Measurements from ENCODE around the gene ACOT8. TPM values are rescaled to one million over a fixed set of nuclear protein-coding genes. Genes with fewer than 3 reads are reported as not detected.
"Not testable (repeated sequence)": the region's sequence is repeated elsewhere in the genome, so short reads cannot be mapped to it uniquely, and the experiment has no call there.

ACOT8 gene
- total RNA-seq, 1 experiment from 2014 or later = 117 TPM

DNA sequence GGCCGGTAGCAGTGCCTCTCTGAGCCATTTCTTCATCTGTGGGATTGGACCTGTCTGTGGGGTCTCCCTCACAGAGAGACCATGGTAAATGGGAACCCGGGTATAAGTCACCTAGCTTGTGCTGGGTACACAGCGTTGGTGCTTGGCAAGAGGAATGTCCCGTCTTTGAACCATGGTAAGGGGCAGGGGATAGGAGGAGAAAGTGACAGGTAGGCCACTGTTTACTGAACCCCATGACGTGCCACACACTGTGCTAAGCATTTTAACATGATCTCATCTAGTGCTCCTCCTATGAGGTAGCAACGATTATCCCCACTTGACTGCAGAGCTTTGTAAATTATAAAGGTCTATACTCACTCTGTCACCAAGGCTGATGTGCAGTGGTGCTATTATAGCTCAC lies 29.5 kb downstream of the ACOT8 start:
- DNase-seq (ENCODE audit: low read depth) = no peak

- DNase-seq (ENCODE audit: low read depth) = no peak
Measured at GRCh38 chr20:45827030-45827652, 30.1 kb downstream of the ACOT8 start, which contains the start of gene TNNC2. TNNC2 (minus strand) TSS chr20:45827312; CDS start chr20:45827248, 64 bp downstream.

DNA sequence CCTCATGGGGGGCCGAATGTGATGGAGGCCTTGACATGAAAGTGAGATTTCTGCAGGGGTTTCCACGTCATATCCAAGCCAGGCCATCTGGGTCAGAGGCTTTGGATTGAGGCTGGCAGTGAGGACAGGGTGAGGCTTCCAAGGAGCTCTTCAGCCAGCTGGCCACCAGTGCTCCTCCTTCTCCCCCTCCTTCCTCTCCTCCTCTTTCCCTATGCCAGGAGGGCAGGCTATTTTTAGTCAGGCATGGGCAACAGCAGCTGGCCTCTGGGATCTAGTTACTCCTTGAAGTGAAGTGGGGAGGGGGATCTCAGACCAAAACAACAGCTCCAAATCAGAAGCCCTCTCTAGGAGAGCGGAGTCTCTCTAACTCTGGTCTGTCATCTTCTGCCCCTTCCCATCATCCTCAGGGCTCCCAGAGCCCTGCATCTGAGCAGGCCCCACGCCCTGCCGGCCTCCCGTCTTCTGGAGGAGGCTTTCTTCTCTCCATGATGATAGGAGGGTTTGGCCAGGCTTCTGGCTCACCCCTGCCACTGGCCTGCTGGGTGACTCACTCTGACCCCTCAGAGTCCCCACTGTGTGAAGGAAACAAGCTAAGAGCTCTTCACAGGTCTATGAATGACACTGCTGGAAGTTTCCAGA lies 30.7 kb downstream of the ACOT8 start:
- DNase-seq (ENCODE audit: low read depth) = peak; percentile 48

GRCh38 chr20:45823949-45824835 lies 33.0 kb downstream of the ACOT8 start:
- DNase-seq (ENCODE audit: low read depth) = no peak

DNA sequence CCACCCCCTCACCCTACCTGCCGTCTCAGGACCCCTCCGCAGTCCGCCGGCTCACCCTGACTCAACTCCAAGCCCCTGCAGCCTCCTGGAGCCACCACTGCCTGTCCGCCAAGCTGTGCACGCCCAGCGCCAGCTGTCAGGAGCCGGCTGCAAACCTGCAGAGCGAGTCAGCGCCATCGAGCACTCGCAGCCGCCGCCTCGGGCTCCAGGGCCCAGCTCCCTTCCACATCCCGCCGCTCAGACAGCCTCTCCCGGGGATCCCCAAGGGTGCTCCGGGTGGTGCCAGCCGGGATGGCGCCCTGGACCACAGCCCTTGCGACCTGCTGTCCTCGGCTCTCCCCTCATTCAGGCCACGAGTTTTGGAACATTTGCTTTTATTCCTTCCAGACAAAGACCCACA lies 34.3 kb downstream of the ACOT8 start:
- peak; percentile 69 for DNase-seq (ENCODE audit: low read depth)

GRCh38 chr20:45821947-45822346 lies 35.2 kb downstream of the ACOT8 start:
- DNase-seq (ENCODE audit: low read depth) = no peak

DNA sequence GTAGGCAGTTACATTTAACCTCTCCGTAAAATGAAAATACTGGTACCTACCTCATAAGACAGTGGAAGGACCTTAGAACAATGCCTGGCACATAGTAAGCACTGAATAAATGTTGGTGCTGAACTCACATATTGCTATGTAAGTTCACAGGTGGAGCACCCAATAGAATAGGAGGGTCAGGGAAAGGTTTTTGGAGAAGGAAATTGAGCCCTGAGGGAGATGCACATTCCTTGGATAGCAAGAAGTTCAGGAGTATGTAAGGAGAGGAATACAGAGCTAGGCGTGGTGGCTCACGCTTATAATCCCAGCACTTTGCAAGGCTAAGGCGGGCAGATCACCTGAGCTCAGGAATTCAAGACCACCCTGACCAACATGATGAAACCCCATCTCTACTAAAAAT lies 37.7 kb downstream of the ACOT8 start:
- DNase-seq (ENCODE audit: low read depth) = no peak

GRCh38 chr20:45818239-45818638 lies 39.0 kb downstream of the ACOT8 start:
- DNase-seq (ENCODE audit: low read depth) = no peak

DNA sequence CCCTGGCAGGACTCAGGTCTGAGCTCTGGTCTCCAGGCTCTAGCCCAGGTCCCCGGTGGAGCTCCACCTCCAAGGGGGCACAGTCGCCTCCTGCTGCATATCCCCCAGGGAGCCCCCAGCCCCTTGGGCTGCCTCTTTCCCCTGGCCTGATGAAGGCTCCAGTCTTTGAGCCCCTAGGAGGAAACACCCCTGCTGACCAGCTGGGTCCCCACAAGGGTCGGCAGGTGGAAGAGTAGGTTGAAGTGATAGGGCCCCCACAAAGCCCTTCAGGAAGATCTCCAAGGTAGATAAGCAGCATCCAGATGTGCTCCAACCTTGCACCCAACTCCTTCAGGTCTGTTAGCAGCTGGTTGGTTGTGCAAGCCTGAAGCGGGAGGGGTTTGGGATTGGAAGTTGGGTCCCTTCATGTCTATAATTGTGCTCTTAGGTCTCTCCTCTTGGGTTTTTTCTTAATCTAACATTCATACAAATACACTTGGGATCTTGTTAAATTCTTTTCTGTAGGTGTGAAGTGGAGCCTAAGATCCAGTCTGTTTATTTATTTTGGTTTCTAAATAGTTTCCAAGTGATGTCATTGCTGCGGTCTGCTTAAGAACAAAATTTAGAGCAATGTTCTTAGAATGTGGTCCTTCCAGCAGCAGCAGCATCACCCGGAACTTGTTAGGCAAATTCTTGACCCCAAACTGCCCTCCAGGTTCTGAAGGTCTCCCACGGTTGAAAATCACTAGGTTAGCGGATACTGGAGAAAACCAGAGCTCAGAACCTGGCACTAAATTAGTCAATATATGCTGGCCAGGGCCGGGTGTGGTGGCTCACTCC lies 39.6 kb downstream of the ACOT8 start:
- peak; percentile 96 for DNase-seq (ENCODE audit: low read depth)

DNA sequence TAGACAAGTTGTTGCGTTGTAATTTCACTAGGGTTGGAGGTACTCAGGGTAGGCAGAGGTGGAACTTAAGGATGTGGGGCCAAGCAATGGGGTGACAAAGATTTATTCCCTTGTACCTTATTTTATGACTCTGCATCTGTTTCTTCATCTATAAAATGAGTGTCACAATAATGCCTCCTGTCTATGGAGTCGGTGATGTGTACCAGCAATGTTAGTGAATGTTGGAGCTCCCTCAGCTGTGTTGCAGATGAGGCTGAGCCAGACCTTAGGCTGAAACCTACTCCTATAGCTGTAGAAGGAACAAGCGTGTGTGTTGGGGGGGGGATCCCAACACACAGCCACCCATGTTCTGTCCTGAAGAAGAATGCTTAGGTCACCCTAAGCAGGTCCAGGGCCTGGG lies 40.2 kb downstream of the ACOT8 start:
- DNase-seq (ENCODE audit: low read depth) = peak; percentile 44

DNA sequence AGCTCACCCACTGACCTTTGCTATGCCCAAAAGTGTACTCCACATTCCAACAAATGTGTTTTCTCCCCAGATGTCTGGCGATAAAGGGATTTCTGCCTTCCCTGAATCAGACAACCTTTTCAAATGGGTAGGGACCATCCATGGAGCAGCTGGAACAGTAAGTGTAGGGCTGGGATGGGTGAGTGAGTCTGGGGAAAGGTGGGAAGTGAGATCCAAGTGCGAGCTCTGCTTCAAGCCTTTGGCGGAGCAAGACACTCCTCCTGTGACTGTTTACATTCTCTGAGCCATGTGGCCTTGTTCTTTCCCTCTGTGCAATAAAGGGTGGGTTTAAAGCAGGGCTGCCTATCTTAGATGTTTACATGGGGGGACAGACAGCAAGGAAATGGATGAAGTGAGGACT lies 42.9 kb downstream of the ACOT8 start:
- DNase-seq (ENCODE audit: low read depth) = no peak

DNA sequence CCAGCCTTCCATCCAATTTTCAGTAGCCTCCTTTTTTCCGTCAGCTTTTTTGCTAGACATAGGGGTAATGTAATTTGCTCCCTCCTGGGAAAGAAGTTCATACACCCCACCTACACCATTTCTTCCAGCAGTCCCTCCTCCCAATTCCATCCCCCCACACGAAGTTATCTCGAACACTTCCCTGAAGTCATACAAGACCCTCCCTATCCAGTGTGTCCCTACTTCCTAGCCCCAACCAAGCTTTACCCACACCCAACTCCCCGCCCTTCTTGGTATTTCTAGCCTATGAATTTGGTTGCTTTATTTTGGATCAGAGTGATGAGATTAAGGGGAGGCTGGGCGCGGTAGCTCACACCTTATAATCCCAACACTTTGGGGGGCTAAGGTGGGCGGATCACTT lies 43.7 kb downstream of the ACOT8 start:
- no peak for DNase-seq (ENCODE audit: low read depth)

GRCh38 chr20:45813006-45813340 lies 44.2 kb downstream of the ACOT8 start:
- no peak for DNase-seq (ENCODE audit: low read depth)

GRCh38 chr20:45812157-45813005 lies 44.8 kb downstream of the ACOT8 start, which contains the start of gene UBE2C:
UBE2C (plus strand) TSS chr20:45812644; CDS start chr20:45812696, 52 bp downstream.
- peak; percentile 100 for DNase-seq (ENCODE audit: low read depth)

DNA sequence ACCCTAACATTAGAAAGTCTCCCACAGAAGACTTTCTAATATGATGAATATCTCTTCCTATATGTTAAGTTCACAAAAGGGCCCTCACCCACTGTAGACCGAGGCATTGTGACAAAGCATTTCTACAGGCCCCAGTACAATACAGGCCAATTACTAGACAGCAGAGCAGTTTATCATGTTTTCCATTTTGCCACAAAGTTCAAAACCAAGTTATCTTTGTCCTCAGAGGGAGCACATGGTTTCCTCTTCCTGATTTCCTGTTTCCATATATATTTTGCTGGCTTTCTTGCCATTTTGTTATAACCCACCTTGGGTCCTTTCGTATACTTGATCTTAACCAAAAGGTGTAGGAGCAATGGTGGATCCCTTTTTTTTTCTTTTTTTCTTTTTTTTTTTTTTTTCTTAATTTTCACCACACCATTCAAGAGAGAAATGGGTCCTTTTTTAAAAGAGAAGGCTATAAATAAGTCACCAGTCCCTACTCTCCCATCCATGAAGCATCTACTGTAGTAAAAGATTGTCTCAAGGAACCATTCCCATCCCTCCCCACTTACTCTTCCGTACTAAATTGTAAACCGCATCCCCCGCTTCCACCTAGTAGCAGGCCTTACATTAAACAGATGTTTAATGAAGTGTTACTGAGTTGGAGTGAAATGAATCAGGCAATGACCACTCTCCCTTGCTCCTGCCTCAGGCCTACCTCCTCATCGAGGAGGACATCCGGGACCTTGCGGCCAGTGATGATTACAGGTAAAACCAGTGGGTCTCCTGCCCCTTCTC lies 46.8 kb downstream of the ACOT8 start:
- DNase-seq (ENCODE audit: low read depth) = no peak

DNA sequence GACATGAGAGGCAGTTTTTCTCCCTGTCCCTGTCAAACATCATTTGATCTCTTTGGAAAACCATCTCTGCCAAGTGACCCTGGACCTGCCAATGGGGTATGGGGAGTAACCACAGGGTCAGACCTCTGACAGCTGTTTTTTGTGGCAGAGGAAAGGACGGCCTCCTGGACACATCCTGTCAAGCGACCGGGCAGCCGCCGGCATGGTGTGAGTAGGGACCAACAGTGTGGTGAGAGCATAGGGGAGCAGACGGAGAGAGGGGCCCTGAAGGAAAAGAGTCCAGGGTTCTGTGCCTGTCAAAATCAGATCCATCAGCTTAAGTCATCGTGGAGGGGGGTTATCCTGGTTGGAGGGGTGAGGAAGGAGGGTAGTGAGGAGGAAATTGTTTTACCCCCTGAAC lies 55.3 kb downstream of the ACOT8 start:
- DNase-seq (ENCODE audit: low read depth) = no peak

DNA sequence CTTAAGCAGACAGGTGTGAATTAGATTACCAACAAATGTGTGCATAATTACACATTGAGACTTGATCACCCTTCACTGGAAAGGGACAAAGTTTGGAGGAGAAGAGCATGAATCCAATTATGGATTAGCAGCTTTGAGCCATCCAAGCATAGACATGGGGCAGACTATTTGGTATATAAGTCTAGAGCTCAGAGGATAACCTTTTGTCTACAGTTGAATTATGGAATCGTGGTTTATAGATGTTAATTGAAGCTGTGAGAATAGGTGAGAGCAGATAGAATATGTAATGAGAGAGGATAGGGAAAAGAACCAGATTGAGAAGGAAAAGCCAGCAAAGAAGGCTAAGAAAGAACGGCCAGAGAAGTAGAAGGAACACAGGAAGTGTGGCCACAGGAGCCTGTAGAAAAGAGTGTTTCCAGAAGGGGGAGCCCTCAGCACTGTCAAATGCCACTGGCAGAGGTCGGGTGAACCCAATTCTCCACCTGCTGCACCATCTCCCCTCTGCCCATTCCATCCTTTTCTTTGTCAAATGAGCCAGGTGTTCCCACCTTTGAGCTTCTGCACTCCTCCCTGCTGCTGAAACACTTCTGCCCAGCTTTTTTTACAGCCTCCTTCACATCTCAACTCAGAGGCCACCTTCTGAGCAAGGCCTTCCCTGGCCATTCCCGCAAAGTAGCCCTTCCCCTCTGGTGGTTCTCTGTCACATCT lies 58.1 kb downstream of the ACOT8 start:
- peak; percentile 68 for DNase-seq (ENCODE audit: low read depth)

DNA sequence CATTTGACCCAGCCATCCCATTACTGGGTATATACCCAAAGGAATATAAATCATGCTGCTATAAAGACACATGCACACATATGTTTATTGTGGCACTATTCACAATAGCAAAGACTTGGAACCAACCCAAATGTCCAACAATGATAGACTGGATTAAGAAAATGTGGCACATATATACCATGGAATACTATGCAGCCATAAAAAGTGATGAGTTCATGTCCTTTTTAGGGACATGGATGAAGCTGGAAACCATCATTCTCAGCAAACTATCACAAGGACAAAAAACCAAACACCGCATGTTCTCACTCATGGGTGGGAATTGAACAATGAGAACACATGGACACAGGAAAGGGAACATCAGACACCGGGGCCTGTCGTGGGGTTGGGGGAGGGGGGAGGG lies 59.2 kb downstream of the ACOT8 start:
- not testable (repeated sequence) for DNase-seq (ENCODE audit: low read depth)

- not testable (repeated sequence) for DNase-seq (ENCODE audit: low read depth)
Measured at GRCh38 chr20:45797510-45797909, 59.7 kb downstream of the ACOT8 start.
